ENCODE measurements around the gene PABPC1L.

PABPC1L gene

DNA sequence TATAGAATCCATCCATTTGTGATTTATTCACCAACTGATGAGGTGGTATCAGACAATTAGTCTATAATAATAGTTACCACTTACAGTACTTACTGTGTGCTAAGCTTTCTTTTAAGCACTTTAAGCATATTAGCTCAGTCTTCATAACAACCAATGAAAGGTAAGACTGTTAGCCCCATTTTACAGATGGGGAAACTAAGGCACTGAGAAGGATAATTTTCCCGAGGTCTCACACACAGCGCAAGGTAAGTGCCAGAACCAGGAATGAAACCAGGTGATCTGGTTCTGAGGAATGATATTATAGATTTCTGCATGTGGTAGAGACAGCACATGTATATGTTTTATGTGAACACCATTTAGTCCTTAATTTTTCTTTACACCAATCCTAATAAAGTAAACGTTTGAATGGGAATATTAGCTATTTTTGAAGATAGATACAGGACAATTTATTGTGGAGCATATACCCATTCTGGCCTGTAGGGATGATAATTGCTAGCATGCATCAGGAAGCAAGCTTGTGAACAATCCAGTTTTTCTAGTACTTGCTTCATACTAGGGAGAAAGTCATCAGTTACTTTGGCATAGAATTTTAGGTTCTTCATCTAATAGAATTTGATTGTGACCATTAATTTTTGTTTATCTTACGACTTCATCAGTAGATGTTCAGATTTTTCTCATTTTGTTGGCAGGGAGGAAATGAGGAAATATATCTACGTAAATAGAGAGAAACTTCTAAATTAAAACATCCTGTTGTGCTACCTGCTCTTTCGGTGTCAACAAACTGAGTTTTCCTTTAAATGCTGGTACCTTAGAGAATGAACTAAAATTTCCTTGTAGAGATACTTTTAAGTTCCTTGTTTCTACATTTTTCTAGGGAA is 21.4 kb upstream of the PABPC1L start:
- H3K4me3 ChIP-seq (ENCODE audit: low read depth, low read length) = no peak overlapping the region
- TF ChIP-seq, protein P1, sequence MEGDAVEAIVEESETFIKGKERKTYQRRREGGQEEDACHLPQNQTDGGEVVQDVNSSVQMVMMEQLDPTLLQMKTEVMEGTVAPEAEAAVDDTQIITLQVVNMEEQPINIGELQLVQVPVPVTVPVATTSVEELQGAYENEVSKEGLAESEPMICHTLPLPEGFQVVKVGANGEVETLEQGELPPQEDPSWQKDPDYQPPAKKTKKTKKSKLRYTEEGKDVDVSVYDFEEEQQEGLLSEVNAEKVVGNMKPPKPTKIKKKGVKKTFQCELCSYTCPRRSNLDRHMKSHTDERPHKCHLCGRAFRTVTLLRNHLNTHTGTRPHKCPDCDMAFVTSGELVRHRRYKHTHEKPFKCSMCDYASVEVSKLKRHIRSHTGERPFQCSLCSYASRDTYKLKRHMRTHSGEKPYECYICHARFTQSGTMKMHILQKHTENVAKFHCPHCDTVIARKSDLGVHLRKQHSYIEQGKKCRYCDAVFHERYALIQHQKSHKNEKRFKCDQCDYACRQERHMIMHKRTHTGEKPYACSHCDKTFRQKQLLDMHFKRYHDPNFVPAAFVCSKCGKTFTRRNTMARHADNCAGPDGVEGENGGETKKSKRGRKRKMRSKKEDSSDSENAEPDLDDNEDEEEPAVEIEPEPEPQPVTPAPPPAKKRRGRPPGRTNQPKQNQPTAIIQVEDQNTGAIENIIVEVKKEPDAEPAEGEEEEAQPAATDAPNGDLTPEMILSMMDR (IDR thresholded peaks at IDR 0.05; ENCODE audit: low read depth, low read length) = no peak

DNA sequence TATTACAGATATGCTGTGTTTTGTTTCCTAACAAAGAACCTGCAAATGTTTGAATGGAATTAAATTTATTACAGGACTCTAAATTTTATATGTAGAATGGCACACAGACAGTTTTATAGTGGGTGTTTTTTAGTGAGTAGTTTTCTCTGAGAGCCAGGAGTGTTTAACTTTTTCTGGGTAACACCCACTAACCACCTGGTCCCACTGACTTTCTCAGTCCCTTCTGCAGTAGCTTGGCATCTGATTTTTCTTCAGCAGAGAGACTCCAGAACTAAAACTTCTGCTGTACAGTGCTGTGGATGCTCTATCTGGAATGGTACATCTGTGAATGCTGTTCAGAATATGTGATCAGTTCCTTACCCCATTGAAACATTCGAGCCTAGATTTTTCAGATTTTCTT is 18.0 kb upstream of the PABPC1L start:
- TF ChIP-seq, protein P1 (IDR thresholded peaks at IDR 0.05; ENCODE audit: low read depth, low read length) = no peak
- no peak overlapping the region for H3K4me3 ChIP-seq (ENCODE audit: low read depth, low read length)

DNA sequence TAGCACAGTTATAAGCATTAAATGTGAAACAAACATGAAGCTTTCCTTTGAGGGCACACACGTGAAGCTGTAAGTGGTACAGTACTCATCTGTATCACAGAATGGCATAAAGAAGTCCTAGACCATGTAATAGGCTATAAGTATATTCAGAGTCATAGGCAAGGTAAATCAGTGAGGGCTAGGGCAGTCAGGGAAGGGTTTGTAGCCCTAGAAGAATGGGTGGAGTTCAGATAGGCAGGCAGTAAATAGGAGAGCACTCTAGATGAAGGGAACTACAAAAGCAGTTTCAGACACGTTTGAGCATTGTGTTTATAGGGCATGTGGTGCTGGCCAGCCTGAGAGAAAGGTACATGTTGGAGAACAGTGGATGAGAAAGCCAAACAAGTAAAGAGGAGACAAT is 14.9 kb upstream of the PABPC1L start:
- TF ChIP-seq, protein P1 (IDR thresholded peaks at IDR 0.05; ENCODE audit: low read depth, low read length) = no peak
- H3K4me3 ChIP-seq (ENCODE audit: low read depth, low read length) = no peak overlapping the region

DNA sequence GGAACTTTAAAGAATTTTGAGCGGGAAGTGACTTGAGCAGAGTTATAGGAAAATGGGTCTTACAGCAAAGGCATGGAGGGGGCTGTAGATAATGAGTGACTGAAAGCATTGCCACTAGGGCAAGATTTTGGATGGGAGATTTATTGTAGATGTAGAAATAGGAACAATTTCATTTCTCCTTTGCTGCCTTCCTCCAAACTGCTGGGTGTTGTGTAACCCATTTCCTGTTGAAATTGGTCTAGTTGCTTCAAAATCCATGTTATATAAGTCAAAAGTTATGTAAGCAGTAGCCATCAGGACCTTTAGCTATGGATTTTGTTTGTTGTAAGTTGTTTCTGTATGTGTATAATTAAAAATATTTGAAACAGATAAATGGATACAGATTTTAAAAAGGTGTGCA is 13.3 kb upstream of the PABPC1L start:
- no peak overlapping the region for H3K4me3 ChIP-seq (ENCODE audit: low read depth, low read length)
- TF ChIP-seq, protein P1 (IDR thresholded peaks at IDR 0.05; ENCODE audit: low read depth, low read length) = no peak

DNA sequence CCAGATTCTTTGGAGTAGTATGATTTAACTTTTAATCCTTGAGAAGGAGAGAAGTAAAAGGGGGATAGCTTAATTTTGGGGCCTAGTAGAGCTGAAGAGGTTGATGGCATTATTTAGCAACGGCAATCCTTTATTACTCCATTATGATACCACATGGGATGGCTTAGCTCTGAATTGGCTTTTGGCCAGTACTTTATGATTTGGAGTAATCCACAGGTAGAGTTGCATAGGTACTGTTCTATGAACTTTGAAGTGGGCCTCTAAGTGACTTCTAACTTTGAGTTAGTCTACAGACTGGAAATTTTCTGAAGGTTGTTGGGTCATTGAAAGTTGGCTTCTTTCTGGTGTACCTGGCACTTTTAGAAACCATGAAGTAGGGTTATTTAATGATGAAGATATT is 12.7 kb upstream of the PABPC1L start:
- TF ChIP-seq, protein P1 (IDR thresholded peaks at IDR 0.05; ENCODE audit: low read depth, low read length) = no peak
- no peak overlapping the region for H3K4me3 ChIP-seq (ENCODE audit: low read depth, low read length)

DNA sequence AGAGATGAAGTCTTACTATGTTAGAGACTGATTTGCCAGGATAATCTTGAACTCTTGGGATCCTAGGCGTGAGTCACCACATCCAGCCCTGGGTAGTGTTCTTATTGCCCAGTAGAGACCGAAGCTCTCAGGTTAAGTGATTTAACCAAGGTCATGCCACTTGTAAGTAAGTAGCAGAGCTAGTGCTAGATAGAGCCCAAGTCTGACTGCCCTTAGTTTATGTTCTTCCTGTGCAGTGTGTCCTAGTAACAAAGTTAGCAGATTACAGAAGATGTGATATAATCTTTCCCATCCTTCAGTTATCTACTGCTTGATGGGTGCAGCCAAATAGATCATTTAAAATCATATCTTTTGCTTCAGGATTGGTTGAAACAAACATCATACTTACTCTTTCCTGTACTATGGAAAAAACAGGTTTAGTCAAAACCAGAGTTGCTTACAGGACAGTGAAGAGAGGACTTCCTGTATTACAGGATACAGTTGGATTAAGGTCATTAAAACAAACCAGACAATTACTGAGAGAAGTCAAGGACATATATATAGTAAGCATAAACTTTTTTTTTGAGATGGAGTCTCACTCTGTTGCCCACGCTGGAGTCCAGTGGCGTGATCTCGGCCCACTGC is 9.5 kb upstream of the PABPC1L start:
- no peak overlapping the region for H3K4me3 ChIP-seq (ENCODE audit: low read depth, low read length)

More for the DNA sequence above, 9.5 kb upstream of the PABPC1L start:
- TF ChIP-seq, protein P1 (IDR thresholded peaks at IDR 0.05; ENCODE audit: low read depth, low read length) = no peak

Data from WI38 (cell line).